H1 (cell line): ENCODE measurements around the gene ADK.

Source experiments
- ASH2L ChIP-seq: fragments of 200-600, 300-600 bp; sonication (generic); IDR thresholded peaks from one replicate; pipeline ENCODE4 v1.7.1; 2017; ENCODE audit warnings: low read length
- CEBPB ChIP-seq: IDR thresholded peaks from 2 replicates; pipeline ENCODE4 v1.6.1; 2012; ENCODE audit warnings: low read depth, low read length
- EP300 ChIP-seq, 2 experiments: IDR thresholded peaks; 1 replicate in 1 of 2; 2 replicates in 1 of 2; pipeline ENCODE4 v1.6.1; 2011 to 2012; ENCODE audit warnings: low read depth in 2 of 2, low read length in 2 of 2, mild to moderate bottlenecking in 2 of 2, borderline replicate concordance in 1 of 2, inconsistent platforms in 1 of 2, moderate library complexity in 1 of 2
- EZH2 ChIP-seq: fragments of 200-600 bp; sonication (generic); IDR thresholded peaks from 2 replicates; pipeline ENCODE4 v1.7.1; 2012; ENCODE audit warnings: low read depth, mild to moderate bottlenecking, moderate library complexity, low read length, inconsistent platforms; ENCODE audit not compliant: severe bottlenecking
- KDM1A ChIP-seq: fragments of 200-600, 300-600 bp; sonication (generic); IDR thresholded peaks from 2 replicates; pipeline ENCODE4 v1.7.1; 2016; ENCODE audit warnings: mild to moderate bottlenecking, low read length, borderline replicate concordance
- NRF1 ChIP-seq: IDR thresholded peaks from 2 replicates; pipeline ENCODE4 v1.6.1; 2011; ENCODE audit warnings: mild to moderate bottlenecking, low read depth, low read length, improper control_type of control experiment
- POLR2A ChIP-seq, 2 experiments: IDR thresholded peaks; 1 replicate in 1 of 2; 2 replicates in 1 of 2; pipeline ENCODE4 v1.6.1; 2011; ENCODE audit warnings: low read depth in 2 of 2, low read length in 2 of 2, mild to moderate bottlenecking in 2 of 2; ENCODE audit errors: control extremely low read depth in 1 of 2
- RFX5 ChIP-seq: IDR thresholded peaks from 2 replicates; pipeline ENCODE4 v1.6.1; 2011; ENCODE audit warnings: low read depth, low read length, improper control_type of control experiment, borderline replicate concordance
- TAF1 ChIP-seq: IDR thresholded peaks from 2 replicates; pipeline ENCODE4 v1.6.1; 2011; ENCODE audit warnings: mild to moderate bottlenecking, low read depth, low read length
- TF ChIP-seq, protein P1 (sequence below), 3 experiments: IDR thresholded peaks; 1 replicate in 2 of 3; 2 replicates in 1 of 3; pipeline versions ENCODE4 v1.5.1 to v1.6.1; 2011; ENCODE audit warnings: low read length in 3 of 3, mild to moderate bottlenecking in 3 of 3, inconsistent platforms in 2 of 3, low read depth in 1 of 3, moderate library complexity in 1 of 3; ENCODE audit not compliant: insufficient read depth in 1 of 3; ENCODE audit errors: control extremely low read depth in 1 of 3
- TF ChIP-seq, protein P2 (sequence below): IDR thresholded peaks from 2 replicates; pipeline ENCODE4 v1.6.1; 2011; ENCODE audit warnings: low read depth, mild to moderate bottlenecking, low read length; ENCODE audit not compliant: insufficient read depth

DNA sequence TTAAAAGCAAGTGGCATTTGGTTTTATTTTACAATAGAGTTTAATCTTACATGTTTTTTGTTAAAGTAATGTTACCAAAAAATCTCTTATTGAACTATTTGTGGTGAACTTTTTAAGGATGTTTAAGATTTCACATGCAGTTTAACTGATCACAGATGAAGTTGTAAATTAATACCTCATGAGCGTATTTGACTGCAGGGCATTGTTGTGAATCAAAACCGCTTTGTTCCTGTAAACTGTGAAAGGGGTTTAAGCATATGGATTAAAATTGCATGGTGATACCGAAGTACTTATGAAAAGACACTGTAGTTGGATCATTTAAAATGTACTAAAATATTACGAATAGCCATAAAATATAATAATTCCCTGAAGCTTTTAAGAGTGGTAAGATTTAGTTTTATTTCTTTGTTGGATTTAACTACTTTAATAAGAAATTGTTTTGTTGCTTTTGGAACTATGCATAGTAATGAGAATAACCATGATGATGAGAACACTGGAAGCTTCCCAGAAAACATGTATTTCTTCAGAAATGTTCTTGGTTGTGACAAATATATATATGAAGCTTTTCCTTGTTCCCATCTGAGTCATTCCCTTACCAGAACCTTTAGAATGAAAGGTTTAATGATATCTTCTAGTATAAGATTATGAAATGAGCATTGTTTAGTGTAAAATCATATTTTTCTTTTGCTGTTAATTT, 131.3 kb downstream of the ADK start:
- no peak for TF ChIP-seq NRF1
- no peak for TF ChIP-seq RFX5
- TF ChIP-seq POLR2A (IDR thresholded peaks at IDR 0.05; ENCODE audit: control extremely low read depth in 1 of 2, low read depth in 2 of 2, low read length in 2 of 2) = no peak
- TF ChIP-seq, protein P1, sequence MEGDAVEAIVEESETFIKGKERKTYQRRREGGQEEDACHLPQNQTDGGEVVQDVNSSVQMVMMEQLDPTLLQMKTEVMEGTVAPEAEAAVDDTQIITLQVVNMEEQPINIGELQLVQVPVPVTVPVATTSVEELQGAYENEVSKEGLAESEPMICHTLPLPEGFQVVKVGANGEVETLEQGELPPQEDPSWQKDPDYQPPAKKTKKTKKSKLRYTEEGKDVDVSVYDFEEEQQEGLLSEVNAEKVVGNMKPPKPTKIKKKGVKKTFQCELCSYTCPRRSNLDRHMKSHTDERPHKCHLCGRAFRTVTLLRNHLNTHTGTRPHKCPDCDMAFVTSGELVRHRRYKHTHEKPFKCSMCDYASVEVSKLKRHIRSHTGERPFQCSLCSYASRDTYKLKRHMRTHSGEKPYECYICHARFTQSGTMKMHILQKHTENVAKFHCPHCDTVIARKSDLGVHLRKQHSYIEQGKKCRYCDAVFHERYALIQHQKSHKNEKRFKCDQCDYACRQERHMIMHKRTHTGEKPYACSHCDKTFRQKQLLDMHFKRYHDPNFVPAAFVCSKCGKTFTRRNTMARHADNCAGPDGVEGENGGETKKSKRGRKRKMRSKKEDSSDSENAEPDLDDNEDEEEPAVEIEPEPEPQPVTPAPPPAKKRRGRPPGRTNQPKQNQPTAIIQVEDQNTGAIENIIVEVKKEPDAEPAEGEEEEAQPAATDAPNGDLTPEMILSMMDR (IDR thresholded peaks at IDR 0.05; ENCODE audit: control extremely low read depth in 1 of 3, insufficient read depth in 1 of 3, low read depth in 1 of 3, low read length in 3 of 3) = no peak
- no peak for TF ChIP-seq EP300 (IDR thresholded peaks at IDR 0.05; ENCODE audit: borderline replicate concordance in 1 of 2, low read depth in 2 of 2, low read length in 2 of 2)
- TF ChIP-seq TAF1 = no peak
- TF ChIP-seq, protein P2, sequence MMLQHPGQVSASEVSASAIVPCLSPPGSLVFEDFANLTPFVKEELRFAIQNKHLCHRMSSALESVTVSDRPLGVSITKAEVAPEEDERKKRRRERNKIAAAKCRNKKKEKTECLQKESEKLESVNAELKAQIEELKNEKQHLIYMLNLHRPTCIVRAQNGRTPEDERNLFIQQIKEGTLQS = no peak
- no peak for TF ChIP-seq CEBPB
- no peak for TF ChIP-seq ASH2L
- TF ChIP-seq EZH2 = no peak
- no peak for TF ChIP-seq KDM1A
